Effector memory CD8-positive, alpha-beta T cell (primary cell): ENCODE measurements around the gene CEP70.
"Not testable (repeated sequence)": the region's sequence is repeated elsewhere in the genome, so short reads cannot be mapped to it uniquely, and the experiment has no call there.

Source experiments
- ATAC-seq: fragments of 150-1000 bp; cut with Tn5 transposase; replicated peaks from 2 replicates; pipeline ENCODE4 v1.10.0; 2021; ENCODE audit warnings: mild to moderate bottlenecking, moderate library complexity
- DNase-seq, 3 experiments: peaks; one replicate each; pipeline ENCODE4 v3.0.0; 2021
- H3K27ac Mint-ChIP-seq, 2 donors: one replicate each; pipeline ENCODE4 v1.8.0; 2022; ENCODE audit warnings: mild to moderate bottlenecking in 2 of 2, mixed read lengths in 2 of 2, moderate library complexity in 2 of 2
- H3K27me3 Mint-ChIP-seq, 2 donors: one replicate each; pipeline ENCODE4 v1.8.0; 2022; ENCODE audit warnings: mixed read lengths in 2 of 2
- H3K36me3 Mint-ChIP-seq: one replicate; pipeline ENCODE4 v1.8.0; 2022; ENCODE audit warnings: mild to moderate bottlenecking, moderate library complexity, mixed read lengths; ENCODE audit not compliant: insufficient read depth
- H3K4me1 Mint-ChIP-seq, 2 donors: one replicate each; pipeline ENCODE4 v1.8.0; 2022; ENCODE audit warnings: low read depth in 2 of 2, mixed read lengths in 2 of 2
- H3K4me3 Mint-ChIP-seq, 2 donors: one replicate each; pipeline ENCODE4 v1.8.0; 2022; ENCODE audit warnings: mild to moderate bottlenecking in 2 of 2, mixed read lengths in 2 of 2, moderate library complexity in 2 of 2
- H3K9me3 Mint-ChIP-seq, 2 donors: one replicate each; pipeline ENCODE4 v1.8.0; 2022; ENCODE audit warnings: mixed read lengths in 2 of 2

CEP70 gene

GRCh38 chr3:138521445-138521844 lies 72.6 kb downstream of the CEP70 start:
- not testable (repeated sequence) for H3K4me1 Mint-ChIP-seq, DNase-seq, H3K27ac Mint-ChIP-seq, ATAC-seq, H3K27me3 Mint-ChIP-seq, H3K9me3 Mint-ChIP-seq, H3K4me3 Mint-ChIP-seq, H3K36me3 Mint-ChIP-seq

DNA sequence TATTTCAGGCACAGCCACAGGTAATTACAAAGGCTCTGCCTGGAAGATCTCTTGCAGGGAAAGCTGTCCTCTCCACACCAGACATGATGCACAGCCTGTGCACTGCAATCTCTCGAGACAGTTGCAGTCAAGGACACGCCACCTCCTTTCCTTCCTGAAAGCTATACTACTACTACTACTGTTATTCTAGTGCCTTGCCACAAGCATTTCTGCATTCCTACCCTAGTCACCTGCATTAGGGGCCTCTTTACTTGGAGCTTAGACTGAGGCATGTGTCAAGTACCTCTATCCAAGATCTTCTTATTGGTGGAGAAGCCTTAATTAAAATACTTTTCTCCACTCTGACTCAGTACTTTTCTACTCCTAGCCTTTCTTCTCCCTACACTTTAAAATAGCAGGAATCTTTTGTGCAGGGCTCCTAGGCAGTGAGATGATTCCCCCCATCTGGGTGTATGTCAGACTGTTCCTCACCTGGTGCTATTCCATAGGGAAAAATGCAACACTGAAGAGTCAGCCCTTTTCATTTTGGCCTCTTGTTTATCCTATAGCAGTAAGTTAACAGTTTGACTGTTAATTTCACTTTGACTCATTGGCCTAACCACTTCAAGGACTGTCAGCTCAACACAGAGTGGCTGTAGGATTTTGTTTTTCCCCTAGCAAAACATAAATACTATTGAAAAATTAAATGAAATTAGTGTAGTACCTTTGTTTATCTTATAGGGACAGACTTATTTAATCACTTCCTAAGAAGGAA lies 80.8 kb downstream of the CEP70 start:
- Mint-ChIP-seq H3K9me3 (no peaks in the 10 kb centered on the region), H3K27ac (peak overlapping the region in 1 of 2 donors; percentile 48), H3K4me1 (no peaks in the 10 kb centered on the region), H3K4me3 (no peak overlapping the region), H3K27me3 (no peaks in the 10 kb centered on the region), H3K36me3 (no peaks in the 10 kb centered on the region)
- DNase-seq (no peak), ATAC-seq (no peak)

DNA sequence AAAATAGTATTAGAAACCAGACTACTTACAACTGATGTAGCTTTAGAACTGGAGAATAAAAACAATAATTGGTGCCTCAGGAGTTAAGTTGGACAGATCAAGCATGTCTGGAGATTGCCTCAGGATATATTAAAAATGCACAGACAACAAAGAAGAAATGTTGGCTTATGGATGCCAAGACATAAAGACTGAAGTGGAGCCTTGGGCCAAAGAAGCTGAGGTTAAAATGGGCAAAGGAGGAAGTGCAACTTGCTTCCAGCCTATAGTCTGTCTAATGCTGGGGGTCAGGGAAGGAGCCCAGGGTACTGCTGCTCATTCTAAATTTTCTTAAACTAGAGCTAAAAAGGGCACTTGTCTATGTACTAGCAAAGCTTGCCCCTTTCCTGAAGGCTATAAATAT lies 82.1 kb downstream of the CEP70 start:
- Mint-ChIP-seq H3K27ac (no peak overlapping the region), H3K36me3 (no peaks in the 10 kb centered on the region)
- ATAC-seq: no peak

GRCh38 chr3:138509586-138509985 lies 84.5 kb downstream of the CEP70 start:
- Mint-ChIP-seq H3K27ac (no peak overlapping the region), H3K36me3 (no peaks in the 10 kb centered on the region), H3K4me1 (no peaks in the 10 kb centered on the region), H3K4me3 (no peak overlapping the region), H3K27me3 (no peaks in the 10 kb centered on the region), H3K9me3 (no peaks in the 10 kb centered on the region)
- no peak for ATAC-seq
- no peak for DNase-seq

More for the DNA sequence above, 82.1 kb downstream of the CEP70 start:
- no peaks in the 10 kb centered on the region for H3K9me3 Mint-ChIP-seq
- no peak for DNase-seq
- H3K4me3 Mint-ChIP-seq: no peak overlapping the region
- no peaks in the 10 kb centered on the region for H3K4me1 Mint-ChIP-seq
- no peaks in the 10 kb centered on the region for H3K27me3 Mint-ChIP-seq

DNA sequence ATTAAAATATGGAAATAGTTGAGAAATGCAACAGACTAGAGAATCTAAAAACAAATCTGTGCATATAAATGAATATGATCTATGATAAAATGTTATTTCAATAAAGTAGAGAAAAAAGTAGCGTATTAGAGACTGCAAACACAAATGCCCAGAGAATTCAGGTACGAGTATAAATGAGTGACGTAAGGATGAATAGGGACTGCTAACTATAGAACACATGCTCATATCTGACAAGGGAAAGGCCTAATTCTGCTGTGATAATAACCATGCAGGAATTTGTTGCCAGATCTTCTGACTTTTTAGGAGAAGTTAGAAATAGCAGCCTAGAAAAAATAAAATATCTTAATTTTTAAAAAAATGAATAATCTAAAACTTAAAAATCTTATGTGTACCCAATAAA lies 86.5 kb downstream of the CEP70 start:
- no peaks in the 10 kb centered on the region for H3K9me3 Mint-ChIP-seq
- peaks cover 3% of the 10 kb centered on the region for H3K36me3 Mint-ChIP-seq
- no peaks in the 10 kb centered on the region for H3K27me3 Mint-ChIP-seq
- no peak overlapping the region for H3K4me3 Mint-ChIP-seq
- no peak for DNase-seq
- ATAC-seq: no peak
- no peaks in the 10 kb centered on the region for H3K4me1 Mint-ChIP-seq
- no peak overlapping the region for H3K27ac Mint-ChIP-seq

DNA sequence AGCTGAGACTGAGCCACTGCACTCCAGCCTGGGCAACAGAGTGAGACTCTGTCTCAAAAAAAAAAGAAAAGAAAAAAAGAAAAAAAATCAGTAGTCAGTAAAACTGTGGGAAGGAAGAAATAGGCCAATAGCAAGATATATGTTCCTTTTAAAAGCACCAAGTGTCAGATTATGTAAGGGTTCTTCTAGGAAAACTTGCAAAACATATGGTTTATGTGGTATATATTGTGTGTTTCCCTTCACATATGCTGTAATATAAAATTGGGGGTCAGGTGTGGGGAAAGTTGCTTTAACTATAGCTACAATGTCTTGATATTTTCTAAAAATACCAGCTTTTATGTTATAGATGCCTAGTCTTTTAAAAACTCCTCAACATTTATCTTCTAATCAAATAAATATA lies 95.1 kb downstream of the CEP70 start:
- DNase-seq: no peak
- Mint-ChIP-seq H3K9me3 (no peaks in the 10 kb centered on the region), H3K27me3 (no peaks in the 10 kb centered on the region), H3K4me3 (no peak overlapping the region), H3K4me1 (no peaks in the 10 kb centered on the region), H3K27ac (no peak overlapping the region), H3K36me3 (peaks cover 1% of the 10 kb centered on the region)
- ATAC-seq: no peak

DNA sequence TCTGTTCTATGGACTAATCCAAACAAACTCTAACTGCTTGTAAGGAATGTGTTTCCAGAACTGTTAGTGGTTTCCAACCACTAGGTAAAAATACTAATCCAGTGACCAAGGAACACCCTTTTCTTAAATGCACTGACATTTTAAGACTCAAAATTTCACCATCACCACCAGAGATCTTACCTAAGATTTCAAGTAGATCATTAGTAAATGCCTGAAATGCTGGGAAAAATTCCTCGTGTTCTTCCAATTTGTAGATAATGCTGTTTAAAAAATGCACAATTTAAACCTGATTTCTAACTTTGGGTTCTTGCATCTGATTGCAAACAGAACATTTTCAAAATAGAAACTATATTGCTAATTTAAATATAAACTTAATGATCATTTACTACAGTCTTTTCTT lies 96.2 kb downstream of the CEP70 start:
- no peaks in the 10 kb centered on the region for H3K36me3 Mint-ChIP-seq
- H3K4me1 Mint-ChIP-seq: no peaks in the 10 kb centered on the region
- ATAC-seq (no peak), DNase-seq (no peak)
- no peak overlapping the region for H3K4me3 Mint-ChIP-seq
- H3K9me3 Mint-ChIP-seq: no peaks in the 10 kb centered on the region
- H3K27ac Mint-ChIP-seq: no peak overlapping the region
- no peaks in the 10 kb centered on the region for H3K27me3 Mint-ChIP-seq

DNA sequence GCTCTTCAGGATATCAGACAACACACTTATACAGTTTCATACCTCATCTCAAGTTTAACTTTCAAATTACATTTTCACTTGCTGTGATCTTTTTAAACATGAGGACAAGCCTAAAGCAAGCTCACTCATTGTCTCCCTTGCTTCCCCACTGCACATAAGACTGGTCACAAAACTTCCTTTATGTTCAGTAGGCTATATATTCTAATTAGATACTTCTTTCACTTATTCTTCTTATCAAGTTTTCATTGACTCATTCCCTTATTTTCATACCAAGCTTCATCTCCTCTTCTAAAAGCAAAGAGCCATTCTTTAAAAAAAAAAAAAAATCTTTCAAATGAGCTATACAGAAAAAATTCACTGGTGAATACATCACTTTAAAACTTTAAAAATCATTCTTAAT lies 97.0 kb downstream of the CEP70 start:
- no peak for ATAC-seq
- Mint-ChIP-seq H3K4me1 (no peaks in the 10 kb centered on the region), H3K36me3 (no peaks in the 10 kb centered on the region)

DNA sequence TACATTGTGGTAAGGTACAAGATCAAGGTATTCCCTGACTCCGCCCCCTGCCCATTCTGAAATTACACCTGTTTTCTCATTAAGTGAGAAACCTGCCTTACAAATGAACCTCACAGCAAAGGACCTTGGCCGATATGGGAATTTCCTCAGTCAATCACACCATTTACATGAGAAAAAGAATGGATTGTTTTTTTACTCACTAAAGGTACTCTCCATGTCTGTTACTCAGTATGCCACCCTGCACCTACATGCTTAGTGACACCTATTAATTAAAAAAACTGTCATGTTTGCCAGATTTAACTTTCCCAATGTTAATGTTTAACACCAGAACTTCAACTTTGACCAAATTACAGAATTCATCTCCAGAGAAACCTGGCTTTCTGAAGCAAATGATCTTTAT lies 97.6 kb downstream of the CEP70 start:
- no peaks in the 10 kb centered on the region for H3K36me3 Mint-ChIP-seq
- no peak overlapping the region for H3K4me3 Mint-ChIP-seq
- ATAC-seq (no peak), DNase-seq (no peak)
- H3K27ac Mint-ChIP-seq: no peak overlapping the region
- no peaks in the 10 kb centered on the region for H3K4me1 Mint-ChIP-seq
- no peaks in the 10 kb centered on the region for H3K27me3 Mint-ChIP-seq
- peaks cover 0 to 9% of the 10 kb centered on the region in 2 donors for H3K9me3 Mint-ChIP-seq

More for the DNA sequence above, 97.0 kb downstream of the CEP70 start:
- H3K27ac Mint-ChIP-seq: no peak overlapping the region
- peaks cover 0 to 4% of the 10 kb centered on the region in 2 donors for H3K9me3 Mint-ChIP-seq
- no peaks in the 10 kb centered on the region for H3K27me3 Mint-ChIP-seq
- no peak overlapping the region for H3K4me3 Mint-ChIP-seq
- no peak for DNase-seq

GRCh38 chr3:138495638-138496037 lies 98.4 kb downstream of the CEP70 start:
- H3K27me3 Mint-ChIP-seq, H3K36me3 Mint-ChIP-seq, DNase-seq, H3K4me3 Mint-ChIP-seq, H3K9me3 Mint-ChIP-seq, H3K27ac Mint-ChIP-seq, ATAC-seq, H3K4me1 Mint-ChIP-seq: not testable (repeated sequence)

DNA sequence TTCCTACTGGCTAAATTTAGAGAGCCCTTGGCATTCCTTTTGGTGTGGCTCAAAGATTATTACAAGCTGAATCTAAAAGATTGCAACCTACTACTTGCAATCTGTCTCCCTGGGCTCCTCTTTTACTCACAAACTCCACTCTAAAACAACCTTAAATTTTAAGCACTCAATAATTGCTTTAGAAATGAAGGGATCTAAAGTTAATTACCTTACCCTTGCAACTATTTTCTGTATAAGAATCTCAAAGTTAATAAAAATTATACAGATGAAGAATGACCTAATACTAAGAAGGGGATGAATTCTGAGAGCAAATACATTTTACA lies 99.5 kb downstream of the CEP70 start:
- Mint-ChIP-seq H3K27ac (no peak overlapping the region), H3K36me3 (no peaks in the 10 kb centered on the region), H3K9me3 (peaks cover 4 to 9% of the 10 kb centered on the region in 2 donors), H3K27me3 (no peaks in the 10 kb centered on the region), H3K4me1 (no peaks in the 10 kb centered on the region), H3K4me3 (no peak overlapping the region)
- ATAC-seq (no peak), DNase-seq (no peak)

GRCh38 chr3:138493804-138494606 lies 100.1 kb downstream of the CEP70 start:
- H3K4me3 Mint-ChIP-seq: no peak overlapping the region
- H3K4me1 Mint-ChIP-seq: no peaks in the 10 kb centered on the region
- ATAC-seq (no peak), DNase-seq (no peak)
- no peaks in the 10 kb centered on the region for H3K27me3 Mint-ChIP-seq
- no peak overlapping the region for H3K27ac Mint-ChIP-seq
- peaks cover 4 to 11% of the 10 kb centered on the region in 2 donors for H3K9me3 Mint-ChIP-seq
- no peaks in the 10 kb centered on the region for H3K36me3 Mint-ChIP-seq

- Mint-ChIP-seq H3K27me3 (no peaks in the 10 kb centered on the region), H3K27ac (no peak overlapping the region), H3K9me3 (peaks cover 7 to 17% of the 10 kb centered on the region in 2 donors), H3K4me1 (no peaks in the 10 kb centered on the region), H3K4me3 (no peak overlapping the region), H3K36me3 (no peaks in the 10 kb centered on the region)
- DNase-seq (no peak), ATAC-seq (no peak)
Measured at GRCh38 chr3:138492980-138493675, 100.9 kb downstream of the CEP70 start.

- Mint-ChIP-seq H3K4me1 (no peaks in the 10 kb centered on the region), H3K9me3 (peaks cover 13 to 27% of the 10 kb centered on the region in 2 donors), H3K27me3 (no peaks in the 10 kb centered on the region), H3K4me3 (no peak overlapping the region), H3K27ac (no peak overlapping the region), H3K36me3 (no peaks in the 10 kb centered on the region)
- DNase-seq (no peak), ATAC-seq (no peak)
Measured at GRCh38 chr3:138491971-138492370, 102.1 kb downstream of the CEP70 start.
